Limb (tissue), 2 donors: ENCODE data around the gene MLH1.
A peak's percentile ranks its signal among the peaks of the same experiment; 100 is the strongest.

ENCODE experiments used
- DNase-seq, 2 donors: peaks; one replicate each; pipeline ENCODE4 v3.0.0-alpha.2; 2016; ENCODE audit errors: extremely low spot score in 2 of 2

The MLH1 gene

DNA sequence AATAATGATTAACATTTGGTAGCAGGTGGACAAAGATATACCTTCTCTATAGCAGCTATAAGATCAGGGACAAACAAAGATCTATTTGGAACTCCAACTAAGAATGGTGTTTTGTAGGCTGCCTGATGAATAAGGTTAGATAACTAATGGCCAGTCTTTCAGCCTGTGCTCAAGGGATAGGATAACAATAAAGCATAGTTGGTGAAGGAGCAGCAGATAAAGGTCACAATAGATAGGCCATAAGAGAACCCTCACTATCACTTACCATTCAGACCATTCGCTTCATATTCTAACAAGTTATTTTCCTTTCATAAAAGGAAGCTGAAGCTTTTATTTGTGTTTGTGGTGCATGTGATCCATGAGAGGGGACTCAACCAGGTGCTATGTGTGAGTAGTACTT is 20.2 kb upstream of the MLH1 start:
- no peak for DNase-seq

DNA sequence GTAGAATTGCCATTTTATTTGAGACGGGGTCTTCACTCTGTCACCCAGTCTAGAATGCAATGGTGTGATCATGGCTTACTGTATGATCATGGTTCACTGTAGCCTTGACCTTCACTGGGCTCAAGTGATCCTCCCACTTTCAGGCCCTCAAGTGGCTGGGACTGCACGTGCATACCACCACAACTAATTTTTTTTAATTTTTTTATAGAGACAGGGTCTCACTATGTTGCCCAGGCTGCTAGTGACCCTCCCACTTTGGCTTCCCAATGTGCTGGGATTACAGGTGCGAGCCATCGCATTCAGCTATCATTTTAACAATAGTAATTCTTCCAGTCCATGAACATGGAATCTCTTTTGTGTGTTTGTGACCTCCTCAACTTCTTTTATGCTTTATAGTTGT is 12.3 kb upstream of the MLH1 start:
- no peak for DNase-seq

DNA sequence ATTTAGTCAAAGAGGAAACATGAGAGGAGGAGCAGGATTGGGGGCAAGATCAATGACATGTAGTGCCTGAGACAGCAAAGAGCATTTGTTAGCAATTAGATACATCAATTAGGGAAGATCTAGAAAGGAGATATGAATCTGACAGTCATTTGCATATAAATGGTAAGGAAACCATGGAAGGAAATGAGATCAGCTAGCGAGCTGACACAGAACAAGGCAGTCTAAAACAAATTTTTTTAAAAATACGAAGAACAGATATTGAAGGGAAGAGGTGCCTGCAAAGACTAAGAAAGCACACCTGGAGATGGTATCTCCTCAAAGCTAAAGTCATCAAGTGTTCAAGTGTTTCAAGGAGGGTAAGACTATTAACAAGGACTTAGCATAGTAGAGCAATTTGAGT is 5.0 kb upstream of the MLH1 start:
- no peak for DNase-seq

DNA sequence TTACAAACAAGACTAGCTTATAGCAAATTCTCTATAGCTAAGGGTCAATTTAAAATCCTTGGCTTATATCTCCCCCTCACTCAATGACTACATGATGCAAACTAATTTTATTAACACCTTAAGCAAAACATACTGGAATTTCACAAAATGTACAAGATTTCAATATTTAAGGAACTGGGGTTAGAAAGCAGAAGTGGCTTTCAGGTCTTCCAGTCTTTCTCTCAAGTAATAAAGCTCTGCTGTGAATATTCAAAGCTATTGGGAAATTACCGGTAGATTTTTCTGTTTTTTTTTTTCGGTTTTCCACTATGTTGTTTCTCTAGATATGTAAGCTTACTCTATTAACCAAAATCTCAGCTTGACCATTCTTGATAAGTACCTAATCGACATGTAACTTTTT is 4.3 kb upstream of the MLH1 start:
- no peak for DNase-seq

DNA sequence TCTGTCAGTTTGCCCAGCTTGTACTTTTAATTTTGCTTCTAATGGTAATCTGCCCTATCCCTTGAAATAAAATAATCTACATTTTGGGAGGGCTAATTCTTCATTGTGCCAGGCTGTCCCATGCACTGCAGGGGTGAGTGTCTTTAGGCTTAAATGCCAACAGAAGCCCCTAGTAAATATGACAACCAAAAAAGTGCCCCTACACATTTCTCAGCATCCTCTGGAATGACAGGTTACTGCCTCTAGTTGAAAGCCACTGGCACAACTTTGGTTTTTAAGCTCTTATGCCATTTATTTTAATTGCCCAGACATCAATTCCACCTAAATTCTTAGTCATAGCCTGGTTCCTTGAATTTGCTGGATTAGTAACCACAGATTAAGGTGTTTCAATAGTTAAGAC is 3.8 kb upstream of the MLH1 start:
- DNase-seq = no peak

DNA sequence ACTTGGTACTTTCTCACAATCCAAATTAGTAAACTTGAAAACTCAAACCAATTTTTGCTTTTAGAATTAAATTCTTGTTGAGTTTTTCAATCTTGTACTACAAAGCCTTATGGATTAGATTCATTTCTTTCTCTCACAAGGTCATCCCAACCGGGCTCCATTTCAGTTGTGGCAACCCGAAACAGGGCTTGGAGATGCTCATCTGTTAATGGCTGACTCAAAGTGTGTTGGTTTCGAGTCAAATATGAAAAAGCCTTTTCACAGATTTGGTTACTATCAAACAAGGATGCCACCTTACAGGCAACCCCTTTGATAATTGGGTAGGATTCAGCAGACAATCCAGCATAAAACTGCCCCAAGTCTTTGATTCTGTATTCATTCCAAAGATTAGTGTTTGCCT is 2.2 kb upstream of the MLH1 start:
- no peak for DNase-seq

DNA sequence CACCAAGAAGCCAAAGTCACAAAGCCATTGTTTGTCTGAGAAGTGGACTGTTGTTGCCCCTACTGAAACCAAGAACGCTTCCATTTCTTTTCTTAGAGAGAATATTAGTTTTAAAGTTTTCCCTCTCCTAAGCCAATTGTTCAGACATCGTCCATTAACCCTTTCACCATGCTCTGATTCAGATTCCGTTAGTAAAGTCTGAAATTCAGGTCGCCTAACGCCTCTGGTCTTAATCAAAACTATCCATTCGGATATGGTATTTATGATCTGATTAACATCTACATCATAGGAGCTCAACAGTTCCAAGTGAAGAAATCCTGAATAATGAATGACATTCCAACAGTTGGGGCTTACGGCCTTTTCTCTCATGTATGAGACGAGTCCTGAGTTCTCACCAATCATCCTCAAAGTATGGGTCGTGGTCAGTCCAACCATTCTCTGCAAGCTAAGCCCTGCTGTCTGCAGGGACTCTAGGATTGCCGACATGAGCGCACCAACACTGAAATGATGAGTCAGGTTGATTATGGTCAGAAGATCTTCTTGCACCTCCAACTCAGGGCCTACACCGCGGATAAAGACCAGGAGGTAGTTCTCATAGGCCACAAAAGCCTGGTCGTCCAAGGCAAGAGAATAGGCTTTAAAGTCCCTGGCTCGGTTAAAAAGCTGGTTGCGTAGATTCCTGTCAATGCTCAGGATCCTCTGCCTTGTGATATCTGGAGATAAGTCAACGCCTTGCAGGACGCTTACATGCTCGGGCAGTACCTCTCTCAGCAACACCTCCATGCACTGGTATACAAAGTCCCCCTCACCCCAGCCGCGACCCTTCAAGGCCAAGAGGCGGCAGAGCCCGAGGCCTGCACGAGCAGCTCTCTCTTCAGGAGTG is 1.2 kb upstream of the MLH1 start:
- DNase-seq = peak in 1 of 2 donors; percentile 1

DNA sequence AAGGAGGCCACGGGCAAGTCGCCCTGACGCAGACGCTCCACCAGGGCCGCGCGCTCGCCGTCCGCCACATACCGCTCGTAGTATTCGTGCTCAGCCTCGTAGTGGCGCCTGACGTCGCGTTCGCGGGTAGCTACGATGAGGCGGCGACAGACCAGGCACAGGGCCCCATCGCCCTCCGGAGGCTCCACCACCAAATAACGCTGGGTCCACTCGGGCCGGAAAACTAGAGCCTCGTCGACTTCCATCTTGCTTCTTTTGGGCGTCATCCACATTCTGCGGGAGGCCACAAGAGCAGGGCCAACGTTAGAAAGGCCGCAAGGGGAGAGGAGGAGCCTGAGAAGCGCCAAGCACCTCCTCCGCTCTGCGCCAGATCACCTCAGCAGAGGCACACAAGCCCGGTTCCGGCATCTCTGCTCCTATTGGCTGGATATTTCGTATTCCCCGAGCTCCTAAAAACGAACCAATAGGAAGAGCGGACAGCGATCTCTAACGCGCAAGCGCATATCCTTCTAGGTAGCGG is 452 bp upstream of the MLH1 start, which contains the start of gene EPM2AIP1:
EPM2AIP1 (minus strand) TSS at position 326 of the 520 bp plus-strand sequence; CDS start at position 272, 54 bp downstream.
- no peak for DNase-seq

DNA sequence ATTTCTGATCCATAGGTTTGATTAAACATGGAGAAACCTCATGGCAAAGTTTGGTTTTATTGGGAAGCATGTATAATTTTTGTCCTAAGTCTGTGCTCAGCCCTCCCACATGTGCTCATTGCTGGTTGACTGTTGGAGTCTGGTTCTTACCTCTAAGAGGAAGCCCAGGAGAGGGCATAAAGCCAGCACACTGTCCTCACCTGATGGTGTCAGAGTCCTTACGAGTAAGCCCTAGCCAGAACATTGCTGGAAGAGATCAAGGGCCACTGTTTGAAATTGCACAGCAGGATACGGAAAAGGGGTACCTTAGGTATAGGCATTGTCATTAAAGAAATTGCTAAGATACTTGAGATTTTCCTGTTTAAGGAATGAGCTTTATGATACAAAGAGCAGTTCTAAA is 21.3 kb downstream of the MLH1 start:
- DNase-seq = no peak

DNA sequence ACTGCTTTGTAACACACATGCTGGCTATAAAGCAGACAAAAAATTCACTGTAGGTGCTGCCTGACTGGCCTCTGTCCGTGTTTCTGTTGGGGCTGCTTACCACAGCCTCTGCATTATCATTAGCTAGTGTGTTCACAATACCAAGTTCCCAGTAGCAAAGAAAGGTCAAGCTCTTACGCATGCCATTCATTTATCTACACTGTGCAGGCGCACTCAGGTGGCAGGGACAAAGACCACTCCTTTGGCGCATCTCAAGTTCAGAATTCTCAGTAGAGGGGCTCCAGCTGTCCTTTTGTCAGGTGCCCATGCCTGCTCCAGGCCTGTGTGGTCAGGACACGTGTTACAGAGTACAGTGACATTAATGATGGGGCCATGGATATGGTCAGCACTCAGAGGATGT is 22.3 kb downstream of the MLH1 start:
- no peak for DNase-seq

DNA sequence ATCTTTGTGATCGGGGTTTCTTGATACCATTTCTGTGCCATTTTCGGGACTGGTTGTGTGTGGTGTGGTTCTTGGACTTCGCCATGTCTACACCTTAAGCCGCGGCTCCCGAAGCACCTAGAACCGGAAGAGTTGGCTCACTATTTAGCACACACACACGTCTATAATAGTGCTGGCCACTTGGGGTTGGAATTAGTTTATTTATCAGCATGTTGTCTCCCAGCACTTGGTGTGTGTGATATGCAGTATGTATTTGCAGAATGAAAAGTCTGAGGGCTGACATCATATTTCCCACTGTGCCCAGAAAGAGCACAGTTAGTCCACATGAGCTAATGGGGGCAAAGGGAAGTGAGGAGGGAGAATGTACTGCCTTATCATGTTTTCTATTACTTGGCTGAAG is 23.6 kb downstream of the MLH1 start:
- no peak for DNase-seq

DNA sequence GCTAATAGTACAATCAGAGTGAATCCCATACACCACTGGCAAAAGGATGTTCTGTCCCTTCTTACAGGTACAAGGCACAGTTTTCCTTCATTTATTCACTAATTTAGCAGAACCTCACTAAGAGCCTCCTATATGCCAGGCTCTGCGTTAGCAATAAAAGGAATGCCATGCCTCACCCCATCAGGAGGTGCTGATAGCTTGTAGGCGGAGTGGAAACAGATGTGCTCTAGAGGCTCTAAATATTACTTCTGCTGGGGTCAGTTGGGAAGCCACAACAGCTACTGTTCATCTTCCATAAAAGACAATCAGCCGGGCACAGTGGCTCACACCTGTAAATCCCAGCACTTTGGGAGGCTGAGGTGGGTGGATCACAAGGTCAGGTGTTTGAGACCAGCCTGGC is 24.4 kb downstream of the MLH1 start:
- no peak for DNase-seq

DNA sequence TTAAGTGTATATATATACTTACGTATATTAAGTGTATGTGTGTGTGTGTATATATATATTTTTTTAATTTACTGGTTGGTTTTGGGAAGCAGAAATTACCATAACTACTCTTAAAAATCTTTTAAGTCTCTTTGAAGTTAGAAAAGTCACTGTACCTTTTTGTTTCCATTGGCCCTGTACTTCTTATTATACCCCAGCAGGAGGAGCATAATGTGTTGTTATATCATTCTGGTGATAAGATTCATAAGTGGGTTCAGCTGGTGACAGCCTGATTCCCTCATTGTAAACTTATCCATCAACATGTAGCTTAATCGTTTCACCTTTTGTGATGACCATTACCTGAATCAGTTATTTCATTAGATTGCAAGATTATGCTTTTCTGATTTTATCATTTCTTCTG is 30.8 kb downstream of the MLH1 start:
- no peak for DNase-seq

DNA sequence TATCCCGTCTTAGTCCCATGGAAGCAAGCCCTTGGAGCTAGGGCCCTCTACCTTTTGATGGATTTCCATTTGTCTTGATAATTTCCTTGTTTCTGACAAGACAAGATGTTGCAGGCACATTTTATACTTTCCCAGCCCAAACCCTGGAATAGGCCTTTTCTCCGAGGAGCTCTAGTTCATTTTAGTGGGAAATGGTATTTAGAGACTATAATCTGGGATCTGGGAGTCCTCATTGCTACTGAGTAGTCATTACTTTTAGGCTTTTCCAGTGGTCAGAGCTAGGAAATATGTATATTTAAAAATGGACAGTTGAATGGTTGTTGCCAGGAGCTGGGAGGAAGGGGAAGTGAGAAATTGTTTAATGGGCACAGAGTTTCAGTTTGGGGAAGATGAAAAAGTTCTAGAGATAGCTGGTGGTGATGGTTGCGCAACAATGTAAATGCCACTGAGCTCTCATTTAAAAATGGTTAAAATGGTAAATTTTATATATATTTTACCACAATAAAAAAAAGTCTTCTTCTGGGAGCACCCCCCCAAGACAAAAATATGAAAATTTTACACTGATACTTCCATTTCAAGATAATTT is 31.6 kb downstream of the MLH1 start:
- no peak for DNase-seq

DNA sequence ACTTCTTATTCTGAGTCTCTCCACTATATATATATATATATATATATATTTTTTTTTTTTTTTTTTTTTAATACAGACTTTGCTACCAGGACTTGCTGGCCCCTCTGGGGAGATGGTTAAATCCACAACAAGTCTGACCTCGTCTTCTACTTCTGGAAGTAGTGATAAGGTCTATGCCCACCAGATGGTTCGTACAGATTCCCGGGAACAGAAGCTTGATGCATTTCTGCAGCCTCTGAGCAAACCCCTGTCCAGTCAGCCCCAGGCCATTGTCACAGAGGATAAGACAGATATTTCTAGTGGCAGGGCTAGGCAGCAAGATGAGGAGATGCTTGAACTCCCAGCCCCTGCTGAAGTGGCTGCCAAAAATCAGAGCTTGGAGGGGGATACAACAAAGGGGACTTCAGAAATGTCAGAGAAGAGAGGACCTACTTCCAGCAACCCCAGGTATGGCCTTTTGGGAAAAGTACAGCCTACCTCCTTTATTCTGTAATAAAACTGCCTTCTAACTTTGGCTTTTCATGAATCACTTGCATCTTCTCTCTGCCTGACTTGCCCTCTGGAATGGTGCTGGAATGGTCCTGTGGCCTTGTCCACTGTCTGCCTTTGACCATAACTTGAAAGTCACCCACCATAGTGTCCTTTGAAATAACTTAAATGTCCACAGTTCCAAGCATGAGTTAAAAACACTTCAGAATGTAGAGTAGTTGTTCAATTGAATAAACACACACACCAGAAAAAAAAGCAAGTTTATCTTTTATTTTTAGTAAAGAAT is 32.4 kb downstream of the MLH1 start:
- no peak for DNase-seq

DNA sequence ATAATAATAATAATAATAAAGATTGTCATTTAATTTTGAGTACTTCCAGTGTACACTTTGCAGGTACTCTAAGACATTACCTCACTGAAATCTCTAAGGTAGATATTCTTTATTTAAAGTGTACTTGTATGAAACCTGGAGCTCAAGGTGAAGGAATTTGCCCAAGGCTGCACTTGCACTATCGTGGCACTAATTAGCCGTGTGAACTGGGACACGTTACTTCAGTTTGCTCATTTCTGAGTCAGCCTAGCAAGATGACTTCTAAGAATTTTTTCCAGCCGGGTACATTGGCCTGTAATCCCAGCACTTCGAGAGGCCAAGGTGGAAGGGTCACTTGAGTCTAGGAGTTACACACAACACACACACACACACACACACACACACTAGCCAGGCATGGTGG is 33.5 kb downstream of the MLH1 start:
- DNase-seq = no peak

DNA sequence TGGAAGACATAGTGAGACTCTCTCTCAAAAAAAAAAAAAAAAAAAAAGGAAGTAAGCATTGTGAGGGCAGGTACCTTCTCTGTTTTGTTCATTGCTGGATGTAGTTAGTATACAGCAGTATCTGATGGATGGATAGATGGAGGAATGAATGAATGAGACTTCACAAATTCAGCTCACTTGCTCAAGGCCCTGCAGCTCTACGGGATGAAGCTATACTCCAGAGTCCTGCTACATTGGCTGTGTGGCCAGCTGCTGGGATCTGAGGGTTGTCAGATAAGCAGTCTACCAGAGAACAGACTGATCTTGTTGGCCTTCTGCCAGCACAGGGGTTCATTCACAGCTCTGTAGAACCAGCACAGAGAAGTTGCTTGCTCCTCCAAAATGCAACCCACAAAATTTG is 35.0 kb downstream of the MLH1 start:
- DNase-seq = peak in 1 of 2 donors; percentile 33

DNA sequence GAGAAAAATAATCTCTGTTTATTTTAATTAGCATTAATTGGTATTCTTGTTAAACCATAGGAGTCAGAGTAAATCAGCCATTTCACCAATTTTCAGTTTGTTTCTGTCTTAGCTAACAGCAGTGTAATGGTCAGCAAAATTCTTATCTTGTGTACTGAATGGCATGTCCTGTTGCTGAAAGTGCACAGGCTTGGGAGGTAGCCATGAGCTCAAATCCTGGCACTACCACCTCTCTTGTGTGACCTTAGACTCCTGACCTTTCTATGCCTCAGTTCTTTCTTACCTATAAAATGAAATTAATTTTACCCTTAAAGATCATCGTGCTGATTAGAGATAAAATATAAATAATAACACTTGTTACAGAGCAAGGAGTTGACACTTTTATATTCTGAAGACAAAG is 35.8 kb downstream of the MLH1 start:
- no peak for DNase-seq

DNA sequence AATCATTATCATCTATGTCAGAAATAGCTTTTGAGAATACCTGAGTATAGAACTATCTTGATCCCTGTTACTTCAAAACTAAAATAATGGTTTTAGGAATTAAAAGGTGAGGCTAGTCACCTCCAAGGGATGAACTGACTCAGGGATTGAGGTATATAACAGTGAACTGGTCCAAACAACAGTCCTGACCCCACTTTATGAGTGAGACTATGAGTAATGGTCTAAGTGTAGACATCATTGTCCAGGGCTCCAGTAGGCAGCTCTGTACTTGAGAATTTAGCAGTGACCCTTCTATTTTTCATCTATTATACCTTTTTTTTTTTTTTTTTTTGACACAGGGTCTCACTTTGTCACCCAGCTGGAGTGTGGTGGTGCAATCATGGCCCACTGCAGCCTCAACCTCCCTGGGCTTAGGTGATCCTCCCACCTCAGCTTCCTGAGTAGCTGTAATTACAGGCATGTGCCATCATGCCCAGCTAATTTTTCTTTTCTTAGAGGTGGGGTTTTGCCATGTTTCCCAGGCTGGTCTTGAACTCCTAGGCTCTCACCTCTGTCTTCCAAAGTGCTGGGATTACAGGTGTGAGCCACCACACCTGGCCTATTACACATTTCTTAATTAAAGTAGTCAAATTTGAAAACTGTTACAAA is 36.3 kb downstream of the MLH1 start:
- no peak for DNase-seq

DNA sequence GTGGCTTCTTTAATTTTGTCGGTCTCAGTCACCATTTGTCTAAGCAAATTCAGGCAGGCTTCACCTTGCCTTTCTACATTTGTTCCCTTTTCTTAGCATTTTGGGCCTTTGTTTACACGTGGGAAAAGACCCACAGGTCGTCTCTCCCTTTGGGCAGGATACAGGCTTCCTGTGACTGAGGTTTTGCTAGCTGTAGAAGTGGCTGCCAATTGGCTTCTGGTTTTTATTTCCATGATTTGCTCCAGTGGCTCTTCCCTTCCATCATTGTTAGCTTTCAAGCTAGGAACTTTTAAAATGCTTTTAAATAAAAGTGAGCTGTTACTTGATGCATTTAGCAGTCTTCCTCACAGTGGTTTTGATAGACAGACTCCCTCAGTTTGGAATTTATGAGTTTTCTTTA is 37.3 kb downstream of the MLH1 start:
- no peak for DNase-seq

DNA sequence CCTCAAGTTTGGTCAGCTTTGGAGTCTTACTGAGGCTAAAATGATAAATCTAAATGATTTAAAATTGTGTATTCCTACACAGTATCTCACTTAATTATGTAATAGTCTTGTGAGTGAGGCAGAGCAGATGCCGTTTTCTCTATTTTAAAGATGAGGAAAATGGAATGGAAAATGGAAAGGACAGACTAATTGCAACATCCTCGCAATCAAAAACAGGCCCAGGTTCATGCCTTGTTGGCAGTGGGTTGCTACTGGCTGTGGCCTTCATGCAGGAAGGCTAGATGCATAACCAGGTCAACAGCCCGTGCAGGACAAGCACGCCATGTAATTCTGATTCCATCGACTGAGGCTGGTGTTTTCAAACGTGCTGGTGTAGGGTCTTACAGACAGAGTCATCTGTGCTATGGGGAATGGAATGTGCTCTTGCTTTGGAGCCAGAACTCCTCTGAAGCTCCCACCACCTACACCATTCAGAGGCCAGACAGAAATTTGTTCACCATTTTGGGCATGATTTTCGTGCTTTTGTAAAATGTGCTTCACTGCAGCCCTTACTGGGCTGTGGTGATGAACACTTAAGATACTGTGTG is 37.9 kb downstream of the MLH1 start:
- DNase-seq = no peak
